ENCODE data around the gene WTIP. TPM values are rescaled to one million over a fixed set of nuclear protein-coding genes. Genes with fewer than 3 reads are reported as not detected.

Gene WTIP
- total RNA-seq, 1 experiment from 2014 or later: 32.5 TPM

GRCh38 chr19:34500656-34501120 lies 19.1 kb downstream of the WTIP start:
- H3K27me3 Mint-ChIP-seq (ENCODE audit: low read depth): no peaks in the 10 kb centered on the region; the same call in 1 of the 2 replicates

More at GRCh38 chr19:34500656-34501120, 19.1 kb downstream of the WTIP start:
- H2BK120ac ChIP-seq (ENCODE audit: low read depth, low read length, poor library complexity, severe bottlenecking): no peak overlapping the region
- no peak overlapping the region for H2BK12ac ChIP-seq (ENCODE audit: insufficient read length, low read depth, low read length)
- no peaks in the 10 kb centered on the region for H3K79me2 ChIP-seq (ENCODE audit: insufficient read depth, low read length)
- H2BK20ac ChIP-seq (ENCODE audit: low read depth, low read length, poor library complexity, severe bottlenecking): no peak overlapping the region
- H2AFZ ChIP-seq (ENCODE audit: low read length): no peak overlapping the region
- H3K27me3 ChIP-seq (ENCODE audit: insufficient read depth, low read length): no peaks in the 10 kb centered on the region
- no peak overlapping the region for H3K9ac ChIP-seq (ENCODE audit: extremely low read depth, insufficient read length, low read length)
- H3K23me2 ChIP-seq (ENCODE audit: insufficient read length, low read depth, low read length, poor library complexity, severe bottlenecking): no peaks in the 10 kb centered on the region
- H4K8ac ChIP-seq (replicated peaks; ENCODE audit: insufficient read length, low read depth, low read length): no peak overlapping the region
- no peak overlapping the region for H2BK15ac ChIP-seq (ENCODE audit: low read depth, low read length)
- no peak for DNase-seq
- no peaks in the 10 kb centered on the region for H4K20me1 ChIP-seq (ENCODE audit: control insufficient read depth, insufficient read depth, insufficient read length)
- WGBS (ENCODE audit: extremely low coverage, insufficient read length, low lambda C conversion rate): no CpG with 5 or more reads among the region's 25 CpGs
- no peak overlapping the region for H3K27ac Mint-ChIP-seq
- no peak for TF ChIP-seq CTCF (conservative IDR thresholded peaks at IDR 0.05)
- H3K27ac ChIP-seq (ENCODE audit: insufficient read length, low read depth, low read length): no peak overlapping the region
- no peak overlapping the region for H2AK5ac ChIP-seq (ENCODE audit: insufficient read length, low read length)
- no peaks in the 10 kb centered on the region for H3K4me1 ChIP-seq (ENCODE audit: insufficient read depth, low read length)
- H3K36me3 Mint-ChIP-seq (ENCODE audit: insufficient read depth in 1 of 3, low read depth in 3 of 3): peaks cover 12 to 33% (median 27%) of the 10 kb centered on the region in 3 experiments; a peak in 6 of 7 replicates
- no peaks in the 10 kb centered on the region for H3K9me3 ChIP-seq (ENCODE audit: control insufficient read depth, low read depth, low read length)
- no peak overlapping the region for H2BK5ac ChIP-seq (ENCODE audit: insufficient read length, low read length)
- H3K9me3 Mint-ChIP-seq: no peaks in the 10 kb centered on the region
- no peak overlapping the region for H3K18ac ChIP-seq (ENCODE audit: insufficient read length, low read depth, low read length)
- no peak overlapping the region for H3K4ac ChIP-seq (ENCODE audit: low read depth, low read length)
- no peak overlapping the region for H3T11ph ChIP-seq (ENCODE audit: low read length)
- no peak overlapping the region for H3K4me3 Mint-ChIP-seq
- no peak overlapping the region for H3K4me2 ChIP-seq (ENCODE audit: insufficient read depth, insufficient read length, low read length)
- H3K23ac ChIP-seq (ENCODE audit: insufficient read length, low read depth, low read length): no peak overlapping the region
- H3K56ac ChIP-seq (ENCODE audit: insufficient read length, low read depth, low read length): no peak overlapping the region
- H4K5ac ChIP-seq (ENCODE audit: insufficient read length, low read depth, low read length): no peak overlapping the region
- no peaks in the 10 kb centered on the region for H3K79me1 ChIP-seq (ENCODE audit: insufficient read depth, low read depth, low read length, poor library complexity, severe bottlenecking)
- no peak overlapping the region for H4K91ac ChIP-seq (ENCODE audit: insufficient read length, low read depth, low read length)
- H3K14ac ChIP-seq (ENCODE audit: insufficient read depth, low read length): no peak overlapping the region
- H3K4me1 Mint-ChIP-seq: peaks cover 15 to 20% of the 10 kb centered on the region in 2 experiments

Data from H9 (cell line).